SJSA1 (cell line): Measurements from ENCODE around the gene OS9. TPM values are rescaled to one million over a fixed set of nuclear protein-coding genes. Genes with fewer than 3 reads are reported as not detected.
A peak's percentile ranks its signal among the peaks of the same experiment; 100 is the strongest.

Source experiments
- DNase-seq, 2 experiments: peaks; one replicate each; pipeline ENCODE4 v3.0.0-alpha.2; 2015 to 2020; ENCODE audit warnings: low spot score in 2 of 2, low read depth in 1 of 2
- H3K27ac ChIP-seq: fragments of 250-450 bp; sonication (Bioruptor Pico); 2 replicates; pipeline ENCODE4 v1.5.1; 2020; ENCODE audit warnings: mild to moderate bottlenecking, moderate library complexity
- H3K27me3 ChIP-seq: fragments of 250-450 bp; sonication (Bioruptor Pico); replicated peaks from 2 replicates; pipeline ENCODE4 v1.5.1; 2020; ENCODE audit warnings: mild to moderate bottlenecking, moderate library complexity
- H3K36me3 ChIP-seq: fragments of 250-450 bp; sonication (Bioruptor Pico); 2 replicates; pipeline ENCODE4 v1.5.1; 2020; ENCODE audit warnings: mild to moderate bottlenecking
- H3K4me1 ChIP-seq: fragments of 250-450 bp; sonication (Bioruptor Pico); replicated peaks from 2 replicates; pipeline ENCODE4 v1.6.1; 2021; ENCODE audit warnings: mild to moderate bottlenecking
- H3K4me3 ChIP-seq: fragments of 250-450 bp; sonication (Bioruptor Pico); 2 replicates; pipeline ENCODE4 v1.5.1; 2020; ENCODE audit warnings: mild to moderate bottlenecking
- H3K9me3 ChIP-seq: fragments of 250-450 bp; sonication (Bioruptor Pico); replicated peaks from 2 replicates; pipeline ENCODE4 v1.5.1; 2020; ENCODE audit warnings: mild to moderate bottlenecking
- total RNA-seq: library from RNA; depleted of rRNA; stranded (reverse); fragments of >200 nt; shearing (Covaris generic); gene quantifications from 2 replicates; pipeline ENCODE4 v1.2.3, GENCODE V29; 2014

OS9 gene
- total RNA-seq, 1 experiment from 2014 or later, result 4,436 TPM

DNA sequence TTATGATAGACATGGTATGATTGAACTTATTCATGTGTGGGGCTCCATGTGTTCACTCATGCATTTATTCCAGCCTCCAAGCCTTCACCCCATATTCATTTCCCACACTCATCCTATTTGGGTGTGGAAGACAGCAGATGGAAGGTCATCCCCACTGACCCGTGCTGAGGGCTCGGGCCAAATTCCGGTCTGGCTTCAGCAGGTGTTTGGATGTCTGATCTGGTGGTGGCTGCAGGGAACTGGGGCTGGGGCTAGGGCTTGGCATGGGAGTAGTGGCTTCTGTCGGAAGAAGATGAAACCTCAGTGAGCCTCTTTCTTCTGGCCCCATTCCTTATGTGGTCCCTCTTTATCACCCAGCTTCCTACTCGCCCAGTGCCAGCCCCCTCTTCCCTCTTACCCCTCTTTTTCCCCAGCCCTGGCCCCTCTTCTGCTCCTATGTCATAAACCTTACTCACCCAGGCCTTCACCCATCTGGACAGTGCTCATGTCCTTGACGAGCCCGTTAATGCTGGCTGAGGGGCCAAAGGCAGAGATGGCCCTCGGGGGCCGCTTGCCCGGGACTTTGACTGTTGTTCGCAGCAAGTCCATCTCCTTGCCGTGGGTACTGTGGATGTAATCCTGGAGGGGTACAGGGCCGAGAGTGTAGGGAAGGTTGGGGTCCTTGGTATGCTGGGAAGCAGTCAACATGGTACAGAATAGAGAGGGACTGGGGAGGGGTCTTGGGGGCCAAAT is 36.6 kb downstream of the OS9 start:
- Histone ChIP-seq H3K4me3 (no peak overlapping the region), H3K27me3 (peaks cover 63% of the 10 kb centered on the region), H3K36me3 (peaks cover 18% of the 10 kb centered on the region), H3K27ac (no peak overlapping the region), H3K4me1 (peaks cover 20% of the 10 kb centered on the region), H3K9me3 (peaks cover 17% of the 10 kb centered on the region)
- DNase-seq, result peak in 1 of 2 experiments; percentile 93

- H3K27me3 ChIP-seq, result peaks cover 74% of the 10 kb centered on the region
- H3K4me1 ChIP-seq, result peaks cover 21% of the 10 kb centered on the region
- peaks cover 13% of the 10 kb centered on the region for H3K9me3 ChIP-seq
- peaks cover 13% of the 10 kb centered on the region for H3K36me3 ChIP-seq
- peak in 1 of 2 experiments; percentile 94 for DNase-seq
- no peak overlapping the region for H3K27ac ChIP-seq
- no peak overlapping the region for H3K4me3 ChIP-seq
These were observed 37.6 kb downstream of the OS9 start for GRCh38 chr12:57731411-57732080.

GRCh38 chr12:57732270-57732669 is 38.3 kb downstream of the OS9 start:
- peaks cover 81% of the 10 kb centered on the region for H3K27me3 ChIP-seq
- H3K9me3 ChIP-seq, result peaks cover 11% of the 10 kb centered on the region
- no peak for DNase-seq
- H3K4me3 ChIP-seq, result no peak overlapping the region
- peaks cover 6% of the 10 kb centered on the region for H3K36me3 ChIP-seq
- no peak overlapping the region for H3K27ac ChIP-seq
- H3K4me1 ChIP-seq, result peaks cover 21% of the 10 kb centered on the region

DNA sequence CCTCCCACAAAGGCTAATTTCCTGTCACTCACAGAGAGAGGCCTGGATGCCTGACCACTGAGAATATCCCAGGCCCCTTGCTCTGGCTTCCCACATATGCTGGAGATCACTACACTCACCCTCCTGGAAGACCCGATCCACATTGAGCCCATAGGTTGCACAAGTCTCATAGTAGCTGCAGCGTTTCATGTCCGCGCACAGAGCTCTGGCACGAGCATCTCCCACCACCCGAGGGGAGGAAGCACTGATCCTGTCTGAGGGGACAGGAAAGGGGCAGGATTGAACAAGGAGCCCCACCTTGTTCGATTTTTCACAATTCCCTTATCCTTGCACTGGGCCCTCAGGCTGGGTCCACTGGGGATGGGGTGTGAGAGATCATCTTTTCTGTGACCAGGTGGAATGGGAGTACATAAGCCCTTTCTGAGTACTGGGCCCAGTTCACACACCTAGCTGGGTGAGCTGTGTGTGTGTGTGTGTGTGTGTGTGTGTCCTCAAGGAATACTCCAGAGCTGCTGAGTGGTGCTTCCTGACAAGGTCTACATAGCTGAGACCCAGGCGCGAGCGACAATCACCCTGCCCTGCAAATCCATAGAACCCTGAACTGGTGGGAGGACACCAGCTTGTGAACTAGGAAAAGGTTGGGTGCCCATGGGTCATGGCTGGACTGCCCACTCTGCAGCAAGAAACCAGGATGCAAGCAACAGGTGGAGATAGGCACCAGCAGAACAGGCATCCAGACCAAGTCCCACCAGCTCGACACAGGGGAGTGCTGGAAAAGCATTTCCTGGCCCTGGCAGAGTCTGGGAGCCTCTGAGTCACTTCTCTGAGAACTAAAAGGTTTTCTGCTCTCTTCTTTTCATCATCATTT is 39.0 kb downstream of the OS9 start:
- Histone ChIP-seq H3K27ac (no peak overlapping the region), H3K9me3 (peaks cover 15% of the 10 kb centered on the region), H3K4me1 (peaks cover 25% of the 10 kb centered on the region), H3K36me3 (peaks cover 7% of the 10 kb centered on the region), H3K27me3 (peaks cover 88% of the 10 kb centered on the region), H3K4me3 (no peak overlapping the region)
- DNase-seq, result peak in 1 of 2 experiments; percentile 95

GRCh38 chr12:57733928-57734327 is 40.0 kb downstream of the OS9 start:
- Histone ChIP-seq H3K9me3 (peaks cover 16% of the 10 kb centered on the region), H3K4me3 (no peak overlapping the region), H3K4me1 (peaks cover 27% of the 10 kb centered on the region), H3K27ac (no peak overlapping the region), H3K27me3 (peaks cover 95% of the 10 kb centered on the region), H3K36me3 (peaks cover 7% of the 10 kb centered on the region)
- peak; percentile 71 to 95 for DNase-seq

DNA sequence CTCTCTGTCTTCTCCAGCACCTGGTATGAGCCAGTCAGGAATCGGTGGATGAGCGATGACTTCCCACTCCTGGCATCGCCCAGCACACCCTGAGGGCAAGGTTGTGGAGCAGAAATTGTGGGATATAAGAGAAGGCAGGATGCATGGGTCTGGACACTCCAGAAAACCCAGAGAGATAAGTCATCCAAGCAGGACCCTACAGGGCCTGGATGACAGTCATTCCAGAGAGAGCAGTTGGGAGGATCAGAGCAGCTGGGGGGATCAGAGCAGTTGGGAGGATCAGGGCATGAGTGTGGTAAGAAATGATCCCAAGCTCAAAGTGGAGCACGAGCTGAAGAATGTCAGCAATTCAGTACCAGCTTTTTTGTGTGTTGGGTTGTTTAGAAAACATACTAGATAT is 40.7 kb downstream of the OS9 start:
- Histone ChIP-seq H3K9me3 (peaks cover 16% of the 10 kb centered on the region), H3K4me3 (no peak overlapping the region), H3K4me1 (peaks cover 27% of the 10 kb centered on the region), H3K27me3 (peaks cover 98% of the 10 kb centered on the region), H3K27ac (no peak overlapping the region), H3K36me3 (peaks cover 7% of the 10 kb centered on the region)
- peak in 1 of 2 experiments; percentile 82 for DNase-seq

- DNase-seq, result peak in 1 of 2 experiments; percentile 77
- Histone ChIP-seq H3K27me3 (peaks cover 98% of the 10 kb centered on the region), H3K27ac (no peak overlapping the region)
These were observed 41.4 kb downstream of the OS9 start for GRCh38 chr12:57735198-57735855.

DNA sequence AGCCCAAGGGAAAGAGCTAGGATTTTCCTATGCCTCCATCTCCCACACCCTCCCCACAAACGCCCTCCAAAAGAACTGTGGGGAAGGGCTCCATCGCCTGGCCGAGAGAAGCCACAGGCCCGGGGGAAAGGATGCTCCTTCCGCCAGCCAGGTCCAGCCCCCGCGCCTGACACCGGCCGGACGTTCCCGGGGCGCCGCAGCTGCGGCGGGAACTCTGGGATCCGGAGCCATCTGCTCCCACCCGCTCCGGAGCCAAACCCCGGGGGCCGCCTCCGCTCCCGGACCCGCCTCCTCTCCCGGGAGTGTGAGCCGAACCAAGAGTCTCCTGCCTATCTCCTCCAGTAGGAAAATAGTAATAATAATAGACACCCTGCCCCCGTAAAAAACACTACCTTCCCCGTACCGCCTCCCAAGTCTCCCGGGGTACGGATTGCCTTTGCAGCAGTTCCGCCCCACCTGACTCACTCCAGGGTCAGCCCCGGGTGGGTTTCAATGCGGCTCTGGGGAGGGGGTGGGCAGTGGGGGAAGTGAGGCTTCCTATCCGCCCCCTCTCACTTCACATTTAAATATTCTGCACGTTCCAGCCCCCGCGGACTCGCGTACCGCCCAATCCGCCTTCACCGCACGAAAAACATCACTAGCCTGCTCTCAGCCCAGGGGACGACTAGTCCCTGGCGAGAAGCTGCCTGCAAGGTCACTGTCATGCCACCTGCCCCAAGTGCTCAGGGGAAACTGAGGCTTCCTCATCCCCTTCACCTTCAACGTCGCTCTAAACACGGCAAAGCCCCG is 42.2 kb downstream of the OS9 start:
- Histone ChIP-seq H3K9me3 (peaks cover 16% of the 10 kb centered on the region), H3K36me3 (peaks cover 7% of the 10 kb centered on the region), H3K27me3 (peaks cover 98% of the 10 kb centered on the region), H3K27ac (no peak overlapping the region), H3K4me3 (peak overlapping the region; percentile 0; the same call in 1 of the 2 replicates), H3K4me1 (peaks cover 27% of the 10 kb centered on the region)
- DNase-seq, result peak in 1 of 2 experiments; percentile 99

More at GRCh38 chr12:57735198-57735855, 41.4 kb downstream of the OS9 start:
- peaks cover 7% of the 10 kb centered on the region for H3K36me3 ChIP-seq
- peaks cover 16% of the 10 kb centered on the region for H3K9me3 ChIP-seq
- H3K4me1 ChIP-seq, result peaks cover 27% of the 10 kb centered on the region
- H3K4me3 ChIP-seq, result no peak overlapping the region

DNA sequence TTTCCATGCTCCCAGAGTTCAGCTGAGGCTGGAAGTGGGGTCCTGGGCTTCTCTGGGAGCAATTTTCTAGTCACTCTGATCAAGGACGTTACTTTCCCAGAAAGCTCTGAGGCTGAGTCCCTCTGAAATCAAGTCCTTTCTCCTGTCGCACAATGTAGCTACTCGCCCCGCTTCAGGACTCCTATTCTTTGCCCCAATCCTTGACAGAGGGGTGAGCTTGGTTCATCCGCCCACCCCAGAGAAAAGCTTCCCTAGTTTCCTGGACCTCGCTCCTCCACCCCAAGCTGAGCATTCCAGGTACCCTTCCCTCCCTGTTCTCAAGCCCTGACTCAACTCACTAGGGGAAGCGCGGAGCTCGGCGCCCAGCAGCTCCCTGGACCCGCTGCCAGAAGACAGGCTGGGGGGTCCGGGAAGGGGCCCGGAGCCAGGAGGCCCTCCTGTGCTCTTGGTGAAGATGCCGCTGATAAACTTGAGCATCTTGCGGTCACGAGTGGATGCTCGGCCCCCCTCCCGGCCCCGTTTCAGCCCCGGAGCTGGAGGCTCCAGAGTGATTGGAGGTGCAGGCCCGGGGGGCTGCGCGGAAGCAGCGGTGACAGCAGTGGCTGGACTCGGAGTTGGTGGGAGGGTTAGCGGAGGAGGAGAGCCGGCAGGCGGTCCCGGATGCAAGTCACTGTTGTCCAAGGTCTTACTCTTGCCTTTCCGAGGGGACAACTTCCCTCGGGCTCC is 43.0 kb downstream of the OS9 start:
- no peak overlapping the region for H3K27ac ChIP-seq

GRCh38 chr12:57737467-57738460 is 43.8 kb downstream of the OS9 start:
- Histone ChIP-seq H3K27ac (no peak overlapping the region), H3K4me3 (peak overlapping the region; percentile 16), H3K9me3 (peaks cover 16% of the 10 kb centered on the region), H3K4me1 (peaks cover 27% of the 10 kb centered on the region), H3K36me3 (peaks cover 7% of the 10 kb centered on the region), H3K27me3 (peaks cover 98% of the 10 kb centered on the region)
- DNase-seq, result peak in 1 of 2 experiments; percentile 93

More for the DNA sequence above, 43.0 kb downstream of the OS9 start:
- Histone ChIP-seq H3K4me3 (no peak overlapping the region), H3K27me3 (peaks cover 98% of the 10 kb centered on the region), H3K4me1 (peaks cover 27% of the 10 kb centered on the region), H3K36me3 (peaks cover 7% of the 10 kb centered on the region), H3K9me3 (peaks cover 16% of the 10 kb centered on the region)
- DNase-seq, result peak in 1 of 2 experiments; percentile 95

- peaks cover 96% of the 10 kb centered on the region for H3K27me3 ChIP-seq
- H3K9me3 ChIP-seq, result peaks cover 13% of the 10 kb centered on the region
- peak within 1 kb of the TSS; percentile 16 for H3K4me3 ChIP-seq
- DNase-seq, result no peak
- H3K4me1 ChIP-seq, result peaks cover 27% of the 10 kb centered on the region
- H3K27ac ChIP-seq, result no peak within 1 kb of the TSS
- H3K36me3 ChIP-seq, result peaks cover 7% of the 10 kb centered on the region
These were observed 44.8 kb downstream of the OS9 start, which contains the start of gene AGAP2 for GRCh38 chr12:57738661-57739237. Gene AGAP2 (minus strand): TSS chr12:57738742. CDS start chr12:57738246, 496 bp downstream.
